ENCODE data around the gene EFCAB14.
"Not testable (repeated sequence)": the region's sequence is repeated elsewhere in the genome, so short reads cannot be mapped to it uniquely, and the experiment has no call there.

Gene EFCAB14

GRCh38 chr1:46686255-46686654, 32.7 kb downstream of the EFCAB14 start:
- no peak for DNase-seq (ENCODE audit: low read depth in 1 of 2, low spot score in 1 of 2)

GRCh38 chr1:46684670-46685069, 34.2 kb downstream of the EFCAB14 start:
- no peak for DNase-seq (ENCODE audit: low read depth in 1 of 2, low spot score in 1 of 2)

- DNase-seq (ENCODE audit: low read depth in 1 of 2, low spot score in 1 of 2) = no peak
Measured at GRCh38 chr1:46682064-46682463, 36.9 kb downstream of the EFCAB14 start.

- DNase-seq (ENCODE audit: low read depth in 1 of 2, low spot score in 1 of 2) = no peak
Measured at GRCh38 chr1:46681333-46682034, 37.4 kb downstream of the EFCAB14 start.

GRCh38 chr1:46679789-46680573, 38.9 kb downstream of the EFCAB14 start:
- DNase-seq (ENCODE audit: low read depth in 1 of 2, low spot score in 1 of 2) = no peak

- DNase-seq (ENCODE audit: low read depth in 1 of 2, low spot score in 1 of 2) = no peak
Measured at GRCh38 chr1:46677339-46677738, 41.6 kb downstream of the EFCAB14 start.

GRCh38 chr1:46676531-46676930, 42.4 kb downstream of the EFCAB14 start:
- DNase-seq (ENCODE audit: low read depth in 1 of 2, low spot score in 1 of 2) = no peak

- no peak for DNase-seq (ENCODE audit: low read depth in 1 of 2, low spot score in 1 of 2)
Measured at GRCh38 chr1:46675549-46676314, 43.2 kb downstream of the EFCAB14 start.

- no peak for DNase-seq (ENCODE audit: low read depth in 1 of 2, low spot score in 1 of 2)
Measured at GRCh38 chr1:46673749-46674182, 45.1 kb downstream of the EFCAB14 start.

GRCh38 chr1:46672696-46673095, 46.2 kb downstream of the EFCAB14 start:
- DNase-seq (ENCODE audit: low read depth in 1 of 2, low spot score in 1 of 2) = no peak

- DNase-seq (ENCODE audit: low read depth in 1 of 2, low spot score in 1 of 2) = no peak
Measured at GRCh38 chr1:46671554-46671953, 47.4 kb downstream of the EFCAB14 start, which contains the start of gene TEX38. TEX38 (plus strand) TSS chr1:46671854; CDS start chr1:46671935, 81 bp downstream.

GRCh38 chr1:46670134-46670533, 48.8 kb downstream of the EFCAB14 start:
- no peak for DNase-seq (ENCODE audit: low read depth in 1 of 2, low spot score in 1 of 2)

GRCh38 chr1:46667782-46668760, 50.8 kb downstream of the EFCAB14 start, which contains the start of gene ATPAF1:
ATPAF1 (minus strand) TSS chr1:46668364; CDS start chr1:46668322, 42 bp downstream.
- peak; percentile 19 to 43 for DNase-seq (ENCODE audit: low read depth in 1 of 2, low spot score in 1 of 2)

GRCh38 chr1:46665983-46666382, 52.9 kb downstream of the EFCAB14 start:
- no peak for DNase-seq (ENCODE audit: low read depth in 1 of 2, low spot score in 1 of 2)

- DNase-seq (ENCODE audit: low read depth in 1 of 2, low spot score in 1 of 2) = not testable (repeated sequence)
Measured at GRCh38 chr1:46662919-46663318, 56.0 kb downstream of the EFCAB14 start.

- DNase-seq (ENCODE audit: low read depth in 1 of 2, low spot score in 1 of 2) = not testable (repeated sequence)
Measured at GRCh38 chr1:46660116-46660515, 58.8 kb downstream of the EFCAB14 start.

GRCh38 chr1:46659307-46659870, 59.5 kb downstream of the EFCAB14 start:
- DNase-seq (ENCODE audit: low read depth in 1 of 2, low spot score in 1 of 2) = no peak

- no peak for DNase-seq (ENCODE audit: low read depth in 1 of 2, low spot score in 1 of 2)
Measured at GRCh38 chr1:46657775-46658174, 61.1 kb downstream of the EFCAB14 start.

- no peak for DNase-seq (ENCODE audit: low read depth in 1 of 2, low spot score in 1 of 2)
Measured at GRCh38 chr1:46656643-46657042, 62.3 kb downstream of the EFCAB14 start.

GRCh38 chr1:46655848-46656247, 63.1 kb downstream of the EFCAB14 start:
- no peak for DNase-seq (ENCODE audit: low read depth in 1 of 2, low spot score in 1 of 2)
